HG02973 (cell line): ENCODE results near the gene TAF5L.
A peak's percentile ranks its signal among the peaks of the same experiment; 100 is the strongest.
"Not testable (repeated sequence)": the region's sequence is repeated elsewhere in the genome, so short reads cannot be mapped to it uniquely, and the experiment has no call there.

Source experiments
- ATAC-seq: cut with Tn5 transposase; IDR thresholded peaks from one replicate; pipeline ENCODE4 v1.9.1; 2021; ENCODE audit warnings: moderate library complexity; ENCODE audit not compliant: unreplicated experiment

TAF5L gene

GRCh38 chr1:229642970-229643369, 17.0 kb upstream of the TAF5L start:
- no peak for ATAC-seq

GRCh38 chr1:229642376-229642775, 16.5 kb upstream of the TAF5L start:
- no peak for ATAC-seq

- ATAC-seq, result no peak
These were observed 15.4 kb upstream of the TAF5L start for GRCh38 chr1:229641306-229641705.

- no peak for ATAC-seq
These were observed 14.5 kb upstream of the TAF5L start for GRCh38 chr1:229640455-229640854.

GRCh38 chr1:229637746-229638145, 11.8 kb upstream of the TAF5L start:
- no peak for ATAC-seq

GRCh38 chr1:229636042-229636441, 10.1 kb upstream of the TAF5L start:
- ATAC-seq, result no peak

- no peak for ATAC-seq
These were observed 6.0 kb upstream of the TAF5L start for GRCh38 chr1:229631966-229632365.

- no peak for ATAC-seq
These were observed 5.2 kb upstream of the TAF5L start for GRCh38 chr1:229631148-229631547.

GRCh38 chr1:229629261-229629660, 3.3 kb upstream of the TAF5L start:
- ATAC-seq, result no peak

GRCh38 chr1:229627003-229627402, 1.1 kb upstream of the TAF5L start:
- ATAC-seq, result no peak

GRCh38 chr1:229625071-229625914, 629 bp downstream of the TAF5L start:
- ATAC-seq, result peak; percentile 30

- ATAC-seq, result no peak
These were observed 1.3 kb downstream of the TAF5L start for GRCh38 chr1:229624521-229625070.

GRCh38 chr1:229623838-229624237, 2.1 kb downstream of the TAF5L start:
- no peak for ATAC-seq

GRCh38 chr1:229623225-229623624, 2.7 kb downstream of the TAF5L start:
- no peak for ATAC-seq

GRCh38 chr1:229622641-229623120, 3.2 kb downstream of the TAF5L start:
- not testable (repeated sequence) for ATAC-seq

- no peak for ATAC-seq
These were observed 4.3 kb downstream of the TAF5L start for GRCh38 chr1:229621663-229622062.

- ATAC-seq, result no peak
These were observed 5.0 kb downstream of the TAF5L start for GRCh38 chr1:229620876-229621275.

- no peak for ATAC-seq
These were observed 6.3 kb downstream of the TAF5L start for GRCh38 chr1:229619614-229620013.

GRCh38 chr1:229619002-229619401, 6.9 kb downstream of the TAF5L start:
- ATAC-seq, result no peak

- no peak for ATAC-seq
These were observed 8.4 kb downstream of the TAF5L start for GRCh38 chr1:229617351-229618100.

- ATAC-seq, result no peak
These were observed 11.2 kb downstream of the TAF5L start for GRCh38 chr1:229614701-229615100.

- ATAC-seq, result no peak
These were observed 12.0 kb downstream of the TAF5L start for GRCh38 chr1:229613938-229614337.
